GM21526 (cell line): ENCODE measurements around the gene TMBIM4.
"Not testable (repeated sequence)": the region's sequence is repeated elsewhere in the genome, so short reads cannot be mapped to it uniquely, and the experiment has no call there.

ENCODE experiments used
- ATAC-seq: cut with Tn5 transposase; IDR thresholded peaks from one replicate; pipeline ENCODE4 v1.9.1; 2021; ENCODE audit warnings: moderate library complexity; ENCODE audit not compliant: unreplicated experiment, low FRiP score

Gene TMBIM4

DNA sequence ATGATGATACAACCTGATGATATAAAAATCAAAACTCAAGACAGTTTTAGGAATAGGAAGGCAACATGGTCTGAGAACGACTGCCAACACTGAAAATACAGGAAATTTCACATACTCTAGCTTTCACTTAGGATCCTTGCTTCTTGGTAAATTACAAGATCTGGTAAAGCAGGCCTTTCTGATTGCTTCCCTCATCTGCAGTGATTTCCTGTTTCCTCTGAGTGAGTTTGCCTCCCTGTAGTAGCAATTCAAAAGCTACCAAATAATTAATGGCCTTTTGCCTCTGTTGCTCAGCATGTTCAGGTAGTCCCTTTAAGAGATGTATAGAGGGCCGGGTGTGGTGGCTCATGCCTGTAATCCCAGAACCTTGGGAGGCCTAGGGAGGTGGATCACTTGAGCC, 17.2 kb upstream of the TMBIM4 start:
- no peak for ATAC-seq

DNA sequence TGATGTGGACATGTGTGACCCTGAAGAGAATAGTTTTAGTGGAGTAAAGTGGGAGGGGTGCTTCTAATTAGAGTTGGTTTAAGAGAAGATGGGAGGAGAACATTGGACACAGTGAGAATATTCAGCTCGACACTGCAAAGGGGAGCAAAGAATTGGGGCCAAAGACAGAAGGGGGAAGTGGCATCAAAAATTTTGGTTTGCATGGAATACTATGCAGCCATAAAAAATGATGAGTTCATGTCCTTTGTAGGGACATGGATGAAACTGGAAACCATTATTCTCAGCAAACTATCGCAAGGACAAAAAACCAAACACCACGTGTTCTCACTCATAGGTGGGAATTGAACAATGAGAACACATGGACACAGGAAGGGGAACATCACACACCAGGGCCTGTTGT, 15.0 kb upstream of the TMBIM4 start:
- not testable (repeated sequence) for ATAC-seq

DNA sequence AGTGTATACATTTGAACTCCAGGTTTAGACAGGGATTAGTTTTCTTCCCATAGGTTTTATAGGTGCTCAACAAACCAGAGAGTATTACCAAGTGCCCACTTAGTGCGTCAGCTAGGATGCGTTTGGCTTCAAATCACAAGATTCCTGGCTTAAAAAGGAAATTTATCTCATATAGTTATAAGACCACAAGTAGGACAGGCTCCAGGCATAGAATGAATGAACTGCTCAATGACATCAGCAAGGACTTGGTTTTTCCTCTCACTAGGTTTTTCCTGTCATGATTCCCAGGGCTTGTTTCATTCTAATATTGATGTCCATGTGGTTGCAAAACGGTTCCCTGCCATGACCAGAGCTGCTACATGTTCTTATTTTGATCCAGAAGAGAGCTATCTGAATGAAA, 13.2 kb upstream of the TMBIM4 start:
- no peak for ATAC-seq

- no peak for ATAC-seq
These were observed 6.5 kb upstream of the TMBIM4 start for GRCh38 chr12:66176105-66176900.

DNA sequence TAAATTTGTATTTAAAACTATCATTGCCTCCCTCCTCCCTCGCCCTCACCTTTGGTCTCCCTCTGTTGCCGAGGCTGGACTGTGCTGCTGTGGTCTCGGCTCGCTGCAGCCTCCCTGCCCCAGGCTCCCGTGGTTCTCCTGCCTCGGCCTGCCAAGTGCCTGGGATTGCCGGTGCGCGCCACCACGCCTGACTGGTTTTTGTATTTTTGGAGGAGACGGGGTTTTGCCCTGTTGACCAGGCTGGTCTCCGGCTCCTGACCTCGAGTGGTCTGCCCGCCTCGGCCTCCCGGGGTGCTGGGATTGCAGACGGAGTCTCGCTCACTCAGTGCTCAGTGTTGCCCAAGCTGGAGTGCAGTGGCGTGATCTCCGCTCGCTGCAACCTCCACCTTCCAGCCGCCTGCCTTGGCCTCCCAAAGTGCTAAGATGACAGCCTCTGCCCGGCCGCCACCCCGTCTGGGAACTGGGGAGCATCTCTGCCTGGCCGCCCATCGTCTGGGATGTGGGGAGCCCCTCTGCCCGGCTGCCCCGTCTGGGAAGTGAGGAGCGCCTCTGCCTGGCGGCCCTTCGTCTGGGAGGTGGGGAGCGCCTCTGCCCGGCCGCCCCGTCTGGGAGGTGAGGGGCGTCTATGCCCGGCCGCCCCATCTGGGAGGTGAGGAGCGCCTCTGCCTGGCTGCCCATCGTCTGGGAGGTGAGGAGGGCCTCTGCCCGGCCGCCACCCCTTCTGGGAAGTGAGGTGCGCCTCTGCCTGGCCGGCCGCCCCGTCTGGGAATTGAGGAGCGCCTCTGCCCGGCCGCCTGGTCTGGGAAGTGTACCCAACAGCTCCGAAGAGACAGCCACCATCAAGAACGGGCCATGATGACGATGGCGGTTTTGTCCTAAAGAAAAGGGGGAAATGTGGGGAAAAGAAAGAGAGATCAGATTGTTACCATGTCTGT, 4.9 kb upstream of the TMBIM4 start:
- ATAC-seq: not testable (repeated sequence)

- no peak for ATAC-seq
These were observed 810 bp upstream of the TMBIM4 start for GRCh38 chr12:66170606-66171005.

DNA sequence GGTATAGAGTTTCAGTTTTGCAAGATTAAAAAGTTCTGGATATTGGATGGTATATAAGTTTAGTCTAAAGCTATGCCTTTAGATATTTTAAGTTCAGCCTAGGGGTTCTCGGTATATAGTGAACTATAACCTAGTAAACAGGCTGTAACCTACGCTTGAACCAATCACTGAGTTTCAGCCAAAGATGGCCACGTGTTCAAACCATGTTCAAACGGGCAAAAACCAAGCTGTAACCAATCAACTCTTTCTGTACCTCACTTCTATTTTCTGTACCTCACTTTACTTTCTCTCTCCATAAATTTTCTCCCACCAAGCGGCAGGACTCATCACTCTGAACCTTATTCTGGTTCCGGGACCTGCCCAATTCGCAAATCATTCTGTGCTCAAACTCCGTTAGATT, 1.4 kb downstream of the TMBIM4 start:
- no peak for ATAC-seq

DNA sequence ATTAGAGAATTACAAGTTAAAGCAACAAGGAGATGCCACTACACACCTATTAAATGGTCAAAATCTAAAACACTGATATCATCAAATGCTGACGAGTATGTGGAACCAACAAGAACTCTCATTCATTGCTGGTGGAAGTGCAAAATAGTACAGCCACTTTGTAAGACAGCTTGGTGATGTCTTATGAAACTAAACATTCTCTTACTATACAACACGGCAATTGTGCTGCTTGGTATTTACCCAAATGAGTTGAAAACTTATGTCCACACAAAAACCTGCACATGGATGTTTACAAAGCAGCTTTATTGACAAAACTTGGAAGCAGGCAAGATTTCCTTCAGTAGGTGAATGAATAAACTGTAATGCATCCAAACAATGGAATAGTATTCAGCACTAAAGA, 3.2 kb downstream of the TMBIM4 start:
- ATAC-seq: no peak

GRCh38 chr12:66165141-66165540, 4.7 kb downstream of the TMBIM4 start:
- no peak for ATAC-seq

GRCh38 chr12:66164349-66164821, 5.4 kb downstream of the TMBIM4 start:
- no peak for ATAC-seq

GRCh38 chr12:66163289-66163688, 6.5 kb downstream of the TMBIM4 start:
- ATAC-seq: no peak

GRCh38 chr12:66162701-66163100, 7.1 kb downstream of the TMBIM4 start:
- ATAC-seq: no peak

DNA sequence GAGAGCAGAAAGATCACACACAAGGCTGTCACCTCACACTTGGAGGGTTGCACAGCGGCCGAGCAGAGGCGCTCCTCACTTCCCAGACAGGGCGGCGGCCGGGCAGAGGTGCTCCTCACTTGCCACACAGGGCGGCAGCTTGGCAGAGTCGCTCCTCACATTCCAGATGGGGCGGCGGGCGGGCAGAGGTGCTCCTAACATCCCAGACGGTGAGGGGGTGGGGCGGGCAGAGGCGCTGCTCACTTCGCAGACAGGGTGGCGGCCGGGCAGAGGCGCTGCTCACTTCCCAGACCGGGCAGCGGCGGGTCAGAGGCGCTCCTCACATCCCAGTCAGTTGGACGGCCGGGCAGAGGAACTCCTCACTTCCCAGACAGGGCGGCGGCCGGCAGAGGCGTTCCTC, 9.1 kb downstream of the TMBIM4 start:
- ATAC-seq: no peak

DNA sequence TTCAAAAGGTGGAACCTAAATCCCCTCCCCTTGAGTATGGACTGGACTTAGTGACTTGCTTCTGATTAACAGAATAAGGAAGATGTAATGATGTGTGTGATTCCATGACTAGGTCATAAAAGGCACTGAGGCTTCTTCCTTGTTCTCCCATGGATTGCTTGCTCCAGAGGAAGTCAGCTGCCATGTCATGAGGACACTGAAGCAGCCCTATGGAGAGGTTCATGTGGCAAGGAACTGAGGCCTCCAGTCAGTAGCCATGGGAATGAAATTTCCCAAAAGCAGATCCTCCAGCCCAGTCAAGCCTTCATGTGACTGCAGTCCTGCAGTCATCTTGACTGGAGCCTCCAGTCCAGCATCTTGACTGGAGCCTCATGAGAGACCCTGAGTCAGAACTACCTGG, 10.7 kb downstream of the TMBIM4 start:
- no peak for ATAC-seq

- no peak for ATAC-seq
These were observed 13.1 kb downstream of the TMBIM4 start for GRCh38 chr12:66156654-66157053.

- ATAC-seq: no peak
These were observed 15.0 kb downstream of the TMBIM4 start for GRCh38 chr12:66154776-66155175.

DNA sequence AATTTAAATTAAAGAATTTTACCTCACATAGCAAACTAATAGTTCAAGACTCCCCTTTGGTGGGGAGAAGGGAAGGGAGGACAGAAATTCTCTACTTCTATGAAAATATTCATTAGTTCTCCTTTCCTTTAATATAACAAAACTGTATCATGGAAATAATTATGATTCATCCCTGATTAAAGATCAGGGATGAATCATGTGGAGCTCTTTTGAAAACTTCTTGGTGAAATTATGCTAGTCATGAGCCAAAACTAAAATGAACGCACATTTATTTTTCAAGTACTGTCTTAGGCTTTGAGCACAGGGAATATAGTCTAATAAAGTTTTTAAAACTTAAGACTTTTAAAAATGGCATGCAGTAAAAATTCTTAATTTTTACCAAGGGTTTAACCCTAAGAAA, 17.1 kb downstream of the TMBIM4 start:
- no peak for ATAC-seq

DNA sequence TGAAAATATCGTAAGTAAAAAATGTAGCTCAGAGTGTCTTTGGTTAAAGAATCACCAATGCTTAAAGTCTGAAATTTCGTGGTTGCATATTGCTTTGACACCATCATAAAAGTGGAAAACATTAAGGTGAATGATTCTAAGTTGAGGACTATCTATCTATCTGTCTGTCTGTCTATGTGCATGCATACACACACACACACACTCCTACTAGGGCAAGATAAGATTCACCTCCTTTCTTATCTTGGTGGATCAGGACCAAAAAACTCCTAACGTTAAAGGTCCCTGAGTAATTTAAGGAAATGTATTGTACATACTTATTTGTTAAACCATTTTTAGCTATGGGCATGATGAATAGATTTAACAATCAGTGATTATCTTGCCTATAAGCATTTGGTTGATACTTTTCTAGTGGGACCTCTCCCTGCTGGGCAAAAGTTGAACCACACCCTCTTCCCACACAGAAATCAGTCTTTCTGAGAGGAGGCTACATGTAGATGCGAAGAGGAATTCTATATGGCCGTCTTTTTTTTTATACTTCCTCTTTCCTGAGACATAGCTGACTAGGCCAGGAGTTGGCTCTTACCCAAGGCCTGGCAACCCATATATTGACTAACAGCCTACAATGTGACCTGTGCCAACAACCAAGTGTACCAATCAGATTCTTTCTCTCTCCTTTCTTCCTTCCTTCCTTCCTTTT, 19.9 kb downstream of the TMBIM4 start:
- ATAC-seq: no peak

GRCh38 chr12:66144791-66145754, 24.7 kb downstream of the TMBIM4 start:
- no peak for ATAC-seq

- no peak for ATAC-seq
These were observed 25.9 kb downstream of the TMBIM4 start for GRCh38 chr12:66143868-66144267.
